ENCODE results near the gene DOK4. TPM values are rescaled to one million over a fixed set of nuclear protein-coding genes. Genes with fewer than 3 reads are reported as not detected.

Gene DOK4
- total RNA-seq, 3 donors from 2014 or later (not counting 1 experiment from before 2014, with no cell fraction given) = 0.75 to 2.5 (median 1.5) TPM

DNA sequence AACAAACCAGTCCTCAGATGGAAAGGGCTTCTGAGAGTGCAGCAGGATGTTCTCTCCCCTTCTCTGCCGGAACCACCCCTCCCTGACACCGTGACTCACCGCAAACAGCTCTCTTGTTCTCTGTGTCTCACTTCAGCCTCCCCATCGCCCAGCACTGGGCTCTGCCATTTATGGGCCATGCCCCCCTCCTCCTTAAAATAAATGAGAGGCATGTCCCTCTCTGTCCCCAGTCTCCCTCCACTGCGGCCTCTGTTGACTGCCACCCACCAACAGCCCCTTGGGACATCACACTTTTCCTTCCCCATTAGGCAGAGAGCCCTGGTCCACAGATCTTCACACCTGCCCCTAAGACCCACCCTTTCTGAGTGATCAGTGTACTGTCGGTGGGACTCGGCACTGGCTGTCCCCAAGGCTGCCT is 43.8 kb upstream of the DOK4 start:
- Mint-ChIP-seq H3K4me1 (peaks cover 59 to 60% of the 10 kb centered on the region in 2 donors), H3K27me3 (ENCODE audit: low read depth in 2 of 2) (no peaks in the 10 kb centered on the region)

DNA sequence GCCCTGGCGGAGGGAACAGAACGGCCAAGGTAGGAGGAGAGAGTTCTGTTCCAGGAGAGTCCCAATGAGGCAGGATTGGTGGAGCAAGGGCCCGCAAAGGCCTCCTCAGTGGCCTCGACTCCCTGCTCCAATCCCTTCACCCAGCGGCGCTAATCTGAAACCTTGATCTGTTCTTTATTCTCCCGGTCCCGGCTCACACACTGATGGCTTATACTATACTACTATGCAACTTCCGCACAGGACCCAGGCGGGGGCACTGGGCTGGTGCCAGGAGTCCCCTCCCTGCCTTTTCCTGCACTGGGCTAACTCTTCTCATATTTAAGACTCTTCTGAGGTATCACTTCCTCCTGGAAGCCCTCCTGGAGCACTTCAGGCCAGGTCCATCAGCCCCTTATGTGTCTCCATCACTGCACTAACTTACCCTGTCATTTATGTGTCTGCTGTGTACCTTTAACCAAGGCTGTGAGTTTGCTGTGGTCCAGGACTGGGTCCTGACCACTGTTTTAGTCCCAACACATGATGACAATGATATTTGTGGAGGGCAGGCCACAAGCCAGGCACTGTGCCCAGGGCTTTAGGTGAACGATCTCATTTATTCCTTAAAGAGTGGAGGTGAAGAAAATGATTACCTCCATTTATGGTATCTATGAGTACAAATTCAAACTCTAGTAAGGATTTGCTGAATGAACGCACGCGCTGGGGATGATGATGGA is 43.3 kb upstream of the DOK4 start:
- intact Hi-C loops (cut with micrococcal nuclease) = loop anchor here (5.0 kb wide), 3 partner anchors 63 to 227 kb away; no protein-coding TSS in a partner anchor
- TF ChIP-seq, protein P1, sequence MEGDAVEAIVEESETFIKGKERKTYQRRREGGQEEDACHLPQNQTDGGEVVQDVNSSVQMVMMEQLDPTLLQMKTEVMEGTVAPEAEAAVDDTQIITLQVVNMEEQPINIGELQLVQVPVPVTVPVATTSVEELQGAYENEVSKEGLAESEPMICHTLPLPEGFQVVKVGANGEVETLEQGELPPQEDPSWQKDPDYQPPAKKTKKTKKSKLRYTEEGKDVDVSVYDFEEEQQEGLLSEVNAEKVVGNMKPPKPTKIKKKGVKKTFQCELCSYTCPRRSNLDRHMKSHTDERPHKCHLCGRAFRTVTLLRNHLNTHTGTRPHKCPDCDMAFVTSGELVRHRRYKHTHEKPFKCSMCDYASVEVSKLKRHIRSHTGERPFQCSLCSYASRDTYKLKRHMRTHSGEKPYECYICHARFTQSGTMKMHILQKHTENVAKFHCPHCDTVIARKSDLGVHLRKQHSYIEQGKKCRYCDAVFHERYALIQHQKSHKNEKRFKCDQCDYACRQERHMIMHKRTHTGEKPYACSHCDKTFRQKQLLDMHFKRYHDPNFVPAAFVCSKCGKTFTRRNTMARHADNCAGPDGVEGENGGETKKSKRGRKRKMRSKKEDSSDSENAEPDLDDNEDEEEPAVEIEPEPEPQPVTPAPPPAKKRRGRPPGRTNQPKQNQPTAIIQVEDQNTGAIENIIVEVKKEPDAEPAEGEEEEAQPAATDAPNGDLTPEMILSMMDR (IDR thresholded peaks at IDR 0.05) = no peak
- peaks cover 7% of the 10 kb centered on the region for H3K36me3 ChIP-seq (ENCODE audit: control insufficient read depth, insufficient read depth, low read length)
- Mint-ChIP-seq H3K9me3 (no peaks in the 10 kb centered on the region), H3K27me3 (ENCODE audit: low read depth in 2 of 2) (no peaks in the 10 kb centered on the region), H3K36me3 (no peaks in the 10 kb centered on the region), H3K4me1 (peaks cover 55% of the 10 kb centered on the region in 2 donors), H3K27ac (peak overlapping the region; percentile 99), H3K4me3 (peak overlapping the region; percentile 92)
- ATAC-seq (peak; percentile 14 to 30 (median 24)), DNase-seq (no peak)
- H3K9me3 ChIP-seq (ENCODE audit: control insufficient read depth, insufficient read depth, low read length) = no peaks in the 10 kb centered on the region
- peaks cover 71% of the 10 kb centered on the region for H3K4me1 ChIP-seq (ENCODE audit: control insufficient read depth, insufficient read depth, low read length)
- 61% methylated on average over 13 of the region's 14 CpGs for WGBS (ENCODE audit: insufficient coverage)
- H3K4me3 ChIP-seq (ENCODE audit: low read length) = no peak overlapping the region
- peak overlapping the region; percentile 92 for H3K27ac ChIP-seq (ENCODE audit: low read length)
- H3K27me3 ChIP-seq (ENCODE audit: control insufficient read depth, insufficient read depth, low read length) = no peaks in the 10 kb centered on the region

More for the DNA sequence above, 43.8 kb upstream of the DOK4 start:
- intact Hi-C loops (cut with micrococcal nuclease) = loop anchor here (5.0 kb wide), 3 partner anchors 62 to 228 kb away; no protein-coding TSS in a partner anchor
- no peaks in the 10 kb centered on the region for H3K36me3 Mint-ChIP-seq
- ATAC-seq (peak; percentile 92 to 95 (median 94)), DNase-seq (peak; percentile 75 to 86)
- no peak overlapping the region for H3K4me3 ChIP-seq (ENCODE audit: low read length)
- TF ChIP-seq, protein P1 (IDR thresholded peaks at IDR 0.05) = no peak
- no peaks in the 10 kb centered on the region for H3K27me3 ChIP-seq (ENCODE audit: control insufficient read depth, insufficient read depth, low read length)
- no peaks in the 10 kb centered on the region for H3K9me3 ChIP-seq (ENCODE audit: control insufficient read depth, insufficient read depth, low read length)
- 0% methylated on average over 7 of the region's 7 CpGs for WGBS (ENCODE audit: insufficient coverage)
- peak overlapping the region; percentile 92 for H3K4me3 Mint-ChIP-seq
- no peaks in the 10 kb centered on the region for H3K9me3 Mint-ChIP-seq
- peaks cover 77% of the 10 kb centered on the region for H3K4me1 ChIP-seq (ENCODE audit: control insufficient read depth, insufficient read depth, low read length)
- H3K36me3 ChIP-seq (ENCODE audit: control insufficient read depth, insufficient read depth, low read length) = peaks cover 7% of the 10 kb centered on the region
- peak overlapping the region; percentile 92 for H3K27ac ChIP-seq (ENCODE audit: low read length)
- H3K27ac Mint-ChIP-seq = peak overlapping the region; percentile 99

DNA sequence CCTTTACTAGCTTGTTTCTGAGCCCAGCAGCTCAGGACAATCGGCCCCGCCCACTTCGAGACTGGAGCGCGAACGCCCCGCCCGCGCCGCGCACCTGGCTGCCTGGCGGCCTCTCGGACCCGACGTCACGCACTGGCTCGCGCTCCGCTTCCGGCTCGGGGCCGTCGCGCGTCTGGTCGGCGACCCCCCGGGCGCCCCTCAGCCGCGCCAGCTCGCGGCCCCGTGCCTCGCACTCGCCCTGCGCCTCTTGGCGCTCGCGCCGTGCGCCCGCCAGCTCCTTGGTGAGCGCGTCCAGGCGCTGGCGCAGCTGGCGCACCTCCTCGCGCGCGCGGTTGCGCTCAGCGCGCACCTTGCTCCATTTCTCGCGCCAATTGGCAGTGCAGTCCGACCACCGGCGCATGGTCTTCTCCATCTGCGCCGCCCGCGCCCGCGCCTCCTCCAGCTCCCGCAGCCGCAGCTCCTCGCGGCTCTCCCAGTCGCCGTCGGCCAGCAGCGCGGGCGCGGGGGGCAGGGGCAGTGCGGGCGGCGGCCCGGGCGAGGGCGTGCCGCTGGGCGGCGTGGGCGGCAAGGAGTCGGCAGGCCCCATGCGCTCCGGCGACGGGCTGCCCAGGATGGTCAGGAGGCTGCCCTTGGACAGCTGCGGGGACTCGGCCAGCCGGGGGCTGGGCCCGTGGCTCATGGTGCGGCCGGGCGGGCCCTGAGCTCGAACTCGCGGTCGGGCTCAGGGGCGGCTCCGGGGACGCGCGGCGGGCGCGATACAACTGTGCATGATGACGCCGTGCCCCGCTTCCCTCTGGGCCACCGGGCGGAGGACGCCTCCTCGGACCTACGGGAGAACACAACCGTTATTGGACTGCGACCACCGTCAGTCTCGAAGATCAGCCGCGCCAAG is 42.5 kb upstream of the DOK4 start:
- TF ChIP-seq, protein P1 (IDR thresholded peaks at IDR 0.05) = no peak
- H3K36me3 Mint-ChIP-seq = no peaks in the 10 kb centered on the region
- H3K27ac Mint-ChIP-seq = peak overlapping the region; percentile 99
- H3K27me3 ChIP-seq (ENCODE audit: control insufficient read depth, insufficient read depth, low read length) = no peaks in the 10 kb centered on the region
- peak overlapping the region; percentile 45 for H3K4me3 Mint-ChIP-seq
- no peak overlapping the region for H3K4me3 ChIP-seq (ENCODE audit: low read length)
- H3K9me3 Mint-ChIP-seq = no peaks in the 10 kb centered on the region
- H3K4me1 ChIP-seq (ENCODE audit: control insufficient read depth, insufficient read depth, low read length) = peaks cover 63% of the 10 kb centered on the region
- no peak for DNase-seq
- H3K27ac ChIP-seq (ENCODE audit: low read length) = peak overlapping the region; percentile 92
- no peaks in the 10 kb centered on the region for H3K27me3 Mint-ChIP-seq (ENCODE audit: low read depth in 2 of 2)
- peaks cover 7% of the 10 kb centered on the region for H3K36me3 ChIP-seq (ENCODE audit: control insufficient read depth, insufficient read depth, low read length)
- intact Hi-C loops (cut with micrococcal nuclease) = no loop called here
- WGBS (ENCODE audit: insufficient coverage) = 96% methylated on average over 126 of the region's 126 CpGs
- H3K4me1 Mint-ChIP-seq = peaks cover 47% of the 10 kb centered on the region in 2 donors
- ATAC-seq = no peak
- no peaks in the 10 kb centered on the region for H3K9me3 ChIP-seq (ENCODE audit: control insufficient read depth, insufficient read depth, low read length)

All from natural killer cell (primary cell).